Measurements from ENCODE around the gene PKD1.
"Not testable (repeated sequence)": the region's sequence is repeated elsewhere in the genome, so short reads cannot be mapped to it uniquely, and the experiment has no call there.

DNA sequence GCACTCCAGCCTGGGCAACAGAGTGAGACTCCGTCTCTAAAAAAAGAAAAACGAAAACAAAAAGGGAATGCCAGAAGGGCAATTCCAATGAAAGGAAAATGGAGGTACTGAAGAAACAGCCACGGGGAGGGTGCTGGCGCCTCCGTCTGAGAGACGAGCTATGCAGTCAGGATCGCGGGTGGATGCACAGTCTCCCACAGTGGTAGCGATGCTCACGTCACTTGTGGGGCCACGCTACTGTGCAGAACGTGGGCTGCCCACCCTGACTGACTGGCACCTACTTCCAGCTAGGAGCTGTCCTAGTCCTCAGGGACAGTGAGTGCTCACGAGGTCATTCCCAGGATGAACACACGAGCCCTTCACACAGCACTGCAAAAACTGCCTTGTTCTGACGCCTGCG is 34.1 kb downstream of the PKD1 start:
- TF ChIP-seq, protein P1, sequence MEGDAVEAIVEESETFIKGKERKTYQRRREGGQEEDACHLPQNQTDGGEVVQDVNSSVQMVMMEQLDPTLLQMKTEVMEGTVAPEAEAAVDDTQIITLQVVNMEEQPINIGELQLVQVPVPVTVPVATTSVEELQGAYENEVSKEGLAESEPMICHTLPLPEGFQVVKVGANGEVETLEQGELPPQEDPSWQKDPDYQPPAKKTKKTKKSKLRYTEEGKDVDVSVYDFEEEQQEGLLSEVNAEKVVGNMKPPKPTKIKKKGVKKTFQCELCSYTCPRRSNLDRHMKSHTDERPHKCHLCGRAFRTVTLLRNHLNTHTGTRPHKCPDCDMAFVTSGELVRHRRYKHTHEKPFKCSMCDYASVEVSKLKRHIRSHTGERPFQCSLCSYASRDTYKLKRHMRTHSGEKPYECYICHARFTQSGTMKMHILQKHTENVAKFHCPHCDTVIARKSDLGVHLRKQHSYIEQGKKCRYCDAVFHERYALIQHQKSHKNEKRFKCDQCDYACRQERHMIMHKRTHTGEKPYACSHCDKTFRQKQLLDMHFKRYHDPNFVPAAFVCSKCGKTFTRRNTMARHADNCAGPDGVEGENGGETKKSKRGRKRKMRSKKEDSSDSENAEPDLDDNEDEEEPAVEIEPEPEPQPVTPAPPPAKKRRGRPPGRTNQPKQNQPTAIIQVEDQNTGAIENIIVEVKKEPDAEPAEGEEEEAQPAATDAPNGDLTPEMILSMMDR (IDR thresholded peaks at IDR 0.05) = not testable (repeated sequence)
- not testable (repeated sequence) for TF ChIP-seq POLR2A (IDR thresholded peaks at IDR 0.05)

Measured in body of pancreas (tissue), 4 donors.